ENCODE data around the gene EEFSEC. TPM values are rescaled to one million over a fixed set of nuclear protein-coding genes. Genes with fewer than 3 reads are reported as not detected.

Gene EEFSEC
- polyA plus RNA-seq, 1 donor (not counting 4 experiments of a cell fraction or from before 2014, with no cell fraction given): 8.7 TPM

DNA sequence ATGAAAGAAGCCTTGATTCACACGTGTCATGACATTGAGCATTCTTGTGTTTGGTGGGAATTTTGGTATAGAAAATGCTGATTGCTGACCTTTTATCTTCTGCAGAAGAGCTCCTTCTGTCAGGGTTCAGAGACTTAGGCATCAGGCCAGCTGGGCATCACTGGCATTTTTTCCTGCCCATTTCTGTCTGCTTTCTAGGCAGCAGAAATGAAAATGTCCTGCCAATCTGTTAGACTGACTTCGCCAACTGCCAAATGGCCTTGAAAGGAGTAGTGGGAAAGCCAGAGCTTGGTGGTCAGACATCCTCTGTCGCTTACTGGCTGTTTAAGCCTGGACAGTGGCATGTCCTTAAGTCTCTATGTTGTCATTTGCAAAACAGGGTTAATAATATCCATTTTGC lies 57.4 kb downstream of the EEFSEC start:
- no peaks in the 10 kb centered on the region for H3K27me3 ChIP-seq (ENCODE audit: control insufficient read depth, extremely low read depth, insufficient read depth, low read length)
- H3K36me3 ChIP-seq (ENCODE audit: control insufficient read depth in 2 of 2, extremely low read depth in 1 of 2, insufficient read depth in 2 of 2, low read length in 2 of 2): no peaks in the 10 kb centered on the region
- FAIRE-seq (peak; percentile 23), DNase-seq (ENCODE audit: low read depth, low spot score) (no peak)
- no peak overlapping the region for H3K4me2 ChIP-seq (ENCODE audit: control insufficient read depth, extremely low read depth, insufficient read depth, low read depth, low read length)
- H4K20me1 ChIP-seq (ENCODE audit: control insufficient read depth, extremely low read depth, insufficient read depth, low read length): no peaks in the 10 kb centered on the region
- no peak overlapping the region for H3K27ac ChIP-seq (ENCODE audit: control insufficient read depth, insufficient read depth, low read length)
- no peaks in the 10 kb centered on the region for H3K9me1 ChIP-seq (ENCODE audit: control insufficient read depth, extremely low read depth, insufficient read depth, low read length)
- TF ChIP-seq EZH2 (IDR thresholded peaks at IDR 0.05; ENCODE audit: low read length): no peak
- TF ChIP-seq, protein P1, sequence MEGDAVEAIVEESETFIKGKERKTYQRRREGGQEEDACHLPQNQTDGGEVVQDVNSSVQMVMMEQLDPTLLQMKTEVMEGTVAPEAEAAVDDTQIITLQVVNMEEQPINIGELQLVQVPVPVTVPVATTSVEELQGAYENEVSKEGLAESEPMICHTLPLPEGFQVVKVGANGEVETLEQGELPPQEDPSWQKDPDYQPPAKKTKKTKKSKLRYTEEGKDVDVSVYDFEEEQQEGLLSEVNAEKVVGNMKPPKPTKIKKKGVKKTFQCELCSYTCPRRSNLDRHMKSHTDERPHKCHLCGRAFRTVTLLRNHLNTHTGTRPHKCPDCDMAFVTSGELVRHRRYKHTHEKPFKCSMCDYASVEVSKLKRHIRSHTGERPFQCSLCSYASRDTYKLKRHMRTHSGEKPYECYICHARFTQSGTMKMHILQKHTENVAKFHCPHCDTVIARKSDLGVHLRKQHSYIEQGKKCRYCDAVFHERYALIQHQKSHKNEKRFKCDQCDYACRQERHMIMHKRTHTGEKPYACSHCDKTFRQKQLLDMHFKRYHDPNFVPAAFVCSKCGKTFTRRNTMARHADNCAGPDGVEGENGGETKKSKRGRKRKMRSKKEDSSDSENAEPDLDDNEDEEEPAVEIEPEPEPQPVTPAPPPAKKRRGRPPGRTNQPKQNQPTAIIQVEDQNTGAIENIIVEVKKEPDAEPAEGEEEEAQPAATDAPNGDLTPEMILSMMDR (optimal IDR thresholded peaks at IDR 0.05 in 1 of 3, IDR thresholded peaks at IDR 0.05 in 1 of 3, conservative IDR thresholded peaks at IDR 0.05 in 1 of 3; ENCODE audit: extremely low read depth in 1 of 3, insufficient read depth in 2 of 3, low read length in 3 of 3): no peak
- no peak overlapping the region for H2AFZ ChIP-seq (ENCODE audit: control insufficient read depth, low read length)
- dilution Hi-C loops (cut with MboI; ENCODE audit: extremely low pct_ligation_motif_present, low sequenced_read_pairs): no loop called here
- no peak overlapping the region for H3K4me3 ChIP-seq (ENCODE audit: control insufficient read depth in 2 of 3, extremely low read depth in 1 of 3, insufficient read depth in 2 of 3, low read depth in 1 of 3, low read length in 3 of 3)
- H3K79me2 ChIP-seq (ENCODE audit: control insufficient read depth, insufficient read depth, low read length): no peaks in the 10 kb centered on the region
- no peak overlapping the region for H3K9ac ChIP-seq (ENCODE audit: control insufficient read depth, extremely low read depth, insufficient read depth, low read length)
- H3K4me1 ChIP-seq (ENCODE audit: control insufficient read depth, extremely low read depth, insufficient read depth, low read length): no peaks in the 10 kb centered on the region
- no peaks in the 10 kb centered on the region for H3K9me3 ChIP-seq (ENCODE audit: control insufficient read depth, low read depth, low read length)

DNA sequence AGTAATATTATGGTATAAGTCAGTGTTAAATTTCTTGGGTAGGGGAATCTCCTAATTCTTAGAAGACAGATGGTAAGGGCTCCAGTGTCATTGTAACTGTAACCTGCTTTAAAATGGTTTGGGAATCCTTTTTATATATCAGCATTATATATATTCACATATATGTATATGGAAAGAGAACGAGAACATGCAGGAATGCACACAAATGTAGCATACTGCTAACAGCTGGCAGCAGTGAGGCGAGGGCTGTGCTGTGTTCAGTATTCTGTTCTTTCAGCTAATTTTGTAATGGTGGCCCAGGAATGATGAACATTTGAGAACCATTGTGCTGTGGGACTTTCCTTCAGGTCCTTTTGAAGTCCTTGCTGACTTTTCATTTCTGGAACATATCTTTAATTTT lies 60.8 kb downstream of the EEFSEC start:
- H3K9me1 ChIP-seq (ENCODE audit: control insufficient read depth, extremely low read depth, insufficient read depth, low read length): no peaks in the 10 kb centered on the region
- H3K9me3 ChIP-seq (ENCODE audit: control insufficient read depth, low read depth, low read length): no peaks in the 10 kb centered on the region
- DNase-seq (ENCODE audit: low read depth, low spot score) (no peak), FAIRE-seq (no peak)
- no peak overlapping the region for H3K4me3 ChIP-seq (ENCODE audit: control insufficient read depth in 2 of 3, extremely low read depth in 1 of 3, insufficient read depth in 2 of 3, low read depth in 1 of 3, low read length in 3 of 3)
- H3K79me2 ChIP-seq (ENCODE audit: control insufficient read depth, insufficient read depth, low read length): no peaks in the 10 kb centered on the region
- no peak overlapping the region for H3K4me2 ChIP-seq (ENCODE audit: control insufficient read depth, extremely low read depth, insufficient read depth, low read depth, low read length)
- H3K27ac ChIP-seq (ENCODE audit: control insufficient read depth, insufficient read depth, low read length): no peak overlapping the region
- dilution Hi-C loops (cut with MboI; ENCODE audit: extremely low pct_ligation_motif_present, low sequenced_read_pairs): no loop called here
- H3K4me1 ChIP-seq (ENCODE audit: control insufficient read depth, extremely low read depth, insufficient read depth, low read length): no peaks in the 10 kb centered on the region
- H3K9ac ChIP-seq (ENCODE audit: control insufficient read depth, extremely low read depth, insufficient read depth, low read length): no peak overlapping the region
- H3K27me3 ChIP-seq (ENCODE audit: control insufficient read depth, extremely low read depth, insufficient read depth, low read length): no peaks in the 10 kb centered on the region
- no peaks in the 10 kb centered on the region for H3K36me3 ChIP-seq (ENCODE audit: control insufficient read depth in 2 of 2, extremely low read depth in 1 of 2, insufficient read depth in 2 of 2, low read length in 2 of 2)
- H4K20me1 ChIP-seq (ENCODE audit: control insufficient read depth, extremely low read depth, insufficient read depth, low read length): no peaks in the 10 kb centered on the region
- TF ChIP-seq EZH2 (IDR thresholded peaks at IDR 0.05; ENCODE audit: low read length): no peak
- TF ChIP-seq, protein P1 (optimal IDR thresholded peaks at IDR 0.05 in 1 of 3, IDR thresholded peaks at IDR 0.05 in 1 of 3, conservative IDR thresholded peaks at IDR 0.05 in 1 of 3; ENCODE audit: extremely low read depth in 1 of 3, insufficient read depth in 2 of 3, low read length in 3 of 3): no peak
- no peak overlapping the region for H2AFZ ChIP-seq (ENCODE audit: control insufficient read depth, low read length)
